ENCODE measurements around the gene CELF1.

The CELF1 gene

DNA sequence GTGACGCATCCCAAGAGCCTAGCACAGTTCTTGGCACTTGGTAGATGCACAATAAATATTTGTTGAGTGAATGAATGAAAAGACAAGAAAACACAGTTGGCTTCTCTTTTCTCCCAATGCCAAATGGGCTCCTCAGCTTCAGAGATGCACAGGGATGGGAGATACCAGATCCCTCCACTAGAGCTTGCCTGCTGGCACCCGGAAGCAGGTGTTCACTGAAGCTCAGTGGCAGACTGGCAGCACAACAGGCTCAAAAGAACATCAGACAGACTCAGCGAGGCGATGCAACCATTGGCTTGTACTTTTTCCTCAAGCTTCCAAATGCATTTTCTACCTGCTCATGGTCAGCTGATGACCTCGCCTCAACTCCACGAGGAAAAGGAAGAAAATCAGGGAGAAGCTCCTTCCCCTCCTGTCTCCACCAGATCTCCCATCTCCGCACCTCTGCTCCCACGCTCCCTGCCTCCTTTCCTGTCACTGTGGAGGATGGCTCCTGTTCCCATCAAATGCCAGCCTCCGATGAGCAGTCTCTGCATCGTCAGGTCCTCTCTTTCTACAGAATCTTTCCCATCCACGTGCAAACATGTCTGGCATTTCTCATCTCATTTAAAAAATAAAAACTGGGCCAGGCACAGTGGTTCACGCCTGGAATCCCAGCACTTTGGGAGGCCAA lies 109.8 kb downstream of the CELF1 start:
- DNase-seq: peak; percentile 66

DNA sequence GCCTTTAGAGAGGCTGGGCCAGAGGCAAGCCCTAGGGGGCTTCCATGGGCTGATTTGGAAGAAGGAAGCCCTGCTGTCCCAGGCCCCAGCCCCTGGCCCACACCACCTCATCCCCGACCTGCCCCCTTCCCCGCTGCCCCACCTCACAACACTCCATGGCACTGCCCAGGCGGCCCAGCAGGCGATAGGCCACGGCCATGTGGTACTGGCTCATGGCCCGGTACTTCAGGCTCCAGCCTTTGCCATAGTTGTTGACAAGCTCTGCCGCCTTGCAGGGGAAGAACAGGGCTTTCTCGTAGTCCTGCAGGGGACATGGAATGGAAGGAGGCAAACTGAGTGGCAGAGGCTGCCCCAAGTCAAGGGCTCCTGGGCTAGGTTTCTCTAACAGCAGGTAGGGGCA lies 110.4 kb downstream of the CELF1 start:
- no peak for DNase-seq

DNA sequence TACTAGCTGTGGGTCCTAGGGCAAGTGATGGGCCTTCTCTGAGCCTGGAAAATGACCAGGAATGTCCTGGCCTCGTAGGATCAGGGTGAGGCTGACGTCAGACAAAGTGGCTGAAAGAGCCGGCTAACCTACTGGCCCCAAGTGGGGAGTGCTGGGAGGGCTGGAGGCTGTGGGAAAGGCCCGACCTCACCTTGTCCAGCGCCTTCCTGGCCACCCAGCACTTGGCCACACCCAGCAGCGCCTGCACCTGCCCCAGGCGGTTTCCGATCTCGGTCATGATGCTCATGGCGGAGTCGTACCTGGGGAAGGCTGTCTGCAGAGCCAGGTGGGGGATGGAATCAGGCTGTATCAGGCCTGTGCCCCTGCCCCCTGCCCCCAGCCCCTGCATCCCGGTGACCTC lies 111.5 kb downstream of the CELF1 start:
- no peak for DNase-seq

DNA sequence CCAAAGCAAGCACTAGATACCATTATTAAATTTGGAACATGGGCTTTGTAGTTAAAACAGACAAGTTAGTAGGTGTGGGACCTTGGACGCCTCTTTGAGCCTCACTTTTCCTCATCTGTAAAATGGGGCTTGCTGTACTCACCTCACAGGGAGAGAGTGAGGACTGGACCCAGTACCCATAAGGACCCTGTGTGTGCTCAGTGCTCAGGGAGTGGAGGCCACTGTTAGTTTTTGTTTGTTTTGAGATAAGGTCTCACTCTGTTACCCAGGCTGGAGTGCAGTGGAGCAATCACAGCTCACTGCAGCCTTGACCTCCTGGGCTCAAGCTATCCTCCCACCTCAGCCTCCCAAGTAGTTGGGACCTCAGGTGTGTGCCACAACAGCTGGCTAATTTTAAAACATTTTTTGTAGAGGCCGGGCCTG lies 112.9 kb downstream of the CELF1 start:
- no peak for DNase-seq

DNA sequence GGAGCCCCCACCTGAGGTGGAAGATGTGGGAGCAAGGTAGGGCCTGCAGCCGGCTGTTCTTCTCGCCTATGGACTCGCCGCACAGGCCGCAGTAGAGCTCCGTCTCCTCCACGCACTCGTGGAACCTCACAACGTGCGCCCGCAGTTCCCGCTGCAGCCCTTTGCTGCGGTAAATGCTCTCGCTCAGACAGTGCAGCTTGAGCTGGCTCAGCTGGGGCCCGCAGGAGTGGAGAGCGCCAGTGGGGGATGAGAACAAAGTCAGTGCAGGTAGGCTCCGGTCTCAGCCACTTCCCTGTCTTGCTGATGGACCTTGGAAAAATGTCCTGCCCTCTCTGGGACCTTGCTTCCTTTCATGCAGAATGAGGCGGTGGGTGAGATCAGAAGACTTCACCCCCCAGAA lies 114.2 kb downstream of the CELF1 start:
- DNase-seq: no peak

DNA sequence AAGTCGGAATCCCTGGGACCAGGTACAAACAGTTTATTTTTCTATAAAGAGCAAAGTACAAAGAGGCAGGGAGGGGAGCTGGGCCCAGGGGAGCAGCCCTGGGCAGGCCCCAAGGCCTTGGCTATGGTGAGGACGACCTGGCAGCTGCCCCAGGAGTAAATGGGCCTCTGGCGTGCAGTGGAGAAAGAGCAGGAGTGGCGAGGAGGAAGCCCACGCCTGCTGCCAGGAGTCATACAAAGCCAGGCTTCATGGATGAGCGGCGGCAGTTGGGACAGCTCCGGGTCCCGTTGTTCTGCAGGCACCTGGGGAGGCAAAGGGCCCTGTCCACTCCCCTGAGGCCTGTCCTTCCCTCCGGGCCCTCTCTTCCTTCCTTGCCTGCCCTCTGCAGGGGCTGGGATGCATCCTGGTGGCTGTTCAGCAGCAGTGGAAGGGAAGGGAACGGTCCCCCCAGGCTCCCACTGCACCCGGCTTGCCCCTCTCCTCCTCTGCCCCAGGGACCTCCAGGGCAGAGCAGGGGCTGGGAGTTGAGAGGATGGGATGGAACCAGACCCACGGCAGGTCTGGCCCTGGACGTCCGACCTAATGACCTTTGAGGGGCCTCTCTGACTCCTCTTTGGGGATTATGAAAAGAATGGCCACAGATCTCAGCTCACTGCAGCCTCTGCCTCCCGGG lies 115.0 kb downstream of the CELF1 start:
- peak; percentile 78 for DNase-seq

DNA sequence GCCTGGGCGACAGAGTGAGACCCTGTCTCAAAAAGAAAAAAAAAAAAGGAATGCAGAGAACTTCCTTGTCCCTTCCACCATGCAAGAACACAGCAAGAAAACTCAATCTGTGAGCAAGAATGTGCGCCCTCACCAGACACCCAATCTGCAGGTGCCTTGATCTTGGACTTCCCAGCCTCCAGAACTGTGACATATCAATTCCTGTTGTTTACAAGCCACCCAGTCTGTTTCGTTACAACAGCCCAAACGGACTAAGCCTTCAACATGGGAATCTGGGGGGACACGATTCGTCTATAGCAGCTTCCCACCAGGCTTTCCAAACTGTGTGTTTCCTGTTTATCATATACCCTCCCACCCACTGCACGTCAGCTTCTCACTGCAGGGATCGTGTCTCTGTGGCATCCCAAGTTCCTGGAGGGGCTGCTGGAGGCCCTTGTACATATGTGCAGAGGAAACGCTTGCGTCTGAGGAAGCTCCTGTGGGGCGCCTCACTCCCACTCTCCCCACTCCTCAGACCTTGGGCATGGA lies 115.7 kb downstream of the CELF1 start:
- DNase-seq: no peak

DNA sequence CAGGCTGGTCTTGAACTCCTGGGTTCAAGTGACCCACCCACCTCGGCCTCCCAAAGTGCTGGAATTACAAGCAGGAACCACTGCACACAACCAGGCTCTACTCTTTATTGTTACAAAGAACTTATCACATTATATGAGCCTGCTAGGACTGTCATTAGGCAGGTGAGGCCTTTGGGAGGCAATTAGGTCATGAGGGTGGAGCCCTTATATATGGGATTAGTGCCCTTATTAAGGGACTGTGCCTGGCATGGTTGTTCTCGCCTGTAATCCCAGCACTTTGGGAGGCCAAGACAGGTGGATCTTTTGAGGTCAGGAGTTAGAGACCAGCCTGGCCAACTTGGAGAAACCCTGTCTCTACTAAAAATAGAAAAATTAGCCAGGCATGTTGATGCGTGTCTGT lies 116.2 kb downstream of the CELF1 start:
- no peak for DNase-seq

DNA sequence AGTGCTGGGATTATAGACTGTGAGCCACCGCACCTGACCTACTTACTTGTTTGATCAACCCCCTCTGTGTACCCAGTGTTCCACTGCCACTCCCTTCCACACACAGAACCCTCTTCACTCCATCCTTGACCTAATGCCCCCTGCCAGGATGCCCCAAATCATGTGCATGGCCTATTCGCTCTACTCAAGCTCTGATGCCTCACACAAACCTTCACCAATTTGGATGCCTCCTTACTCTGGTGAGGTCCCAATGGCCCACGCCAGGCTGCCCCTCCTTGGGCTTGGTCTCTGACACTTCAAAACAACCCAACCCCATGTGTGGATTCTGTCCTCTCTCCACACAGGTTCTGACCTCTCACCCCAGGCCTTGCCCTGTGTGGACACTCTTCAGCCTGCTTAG lies 117.2 kb downstream of the CELF1 start:
- no peak for DNase-seq

DNA sequence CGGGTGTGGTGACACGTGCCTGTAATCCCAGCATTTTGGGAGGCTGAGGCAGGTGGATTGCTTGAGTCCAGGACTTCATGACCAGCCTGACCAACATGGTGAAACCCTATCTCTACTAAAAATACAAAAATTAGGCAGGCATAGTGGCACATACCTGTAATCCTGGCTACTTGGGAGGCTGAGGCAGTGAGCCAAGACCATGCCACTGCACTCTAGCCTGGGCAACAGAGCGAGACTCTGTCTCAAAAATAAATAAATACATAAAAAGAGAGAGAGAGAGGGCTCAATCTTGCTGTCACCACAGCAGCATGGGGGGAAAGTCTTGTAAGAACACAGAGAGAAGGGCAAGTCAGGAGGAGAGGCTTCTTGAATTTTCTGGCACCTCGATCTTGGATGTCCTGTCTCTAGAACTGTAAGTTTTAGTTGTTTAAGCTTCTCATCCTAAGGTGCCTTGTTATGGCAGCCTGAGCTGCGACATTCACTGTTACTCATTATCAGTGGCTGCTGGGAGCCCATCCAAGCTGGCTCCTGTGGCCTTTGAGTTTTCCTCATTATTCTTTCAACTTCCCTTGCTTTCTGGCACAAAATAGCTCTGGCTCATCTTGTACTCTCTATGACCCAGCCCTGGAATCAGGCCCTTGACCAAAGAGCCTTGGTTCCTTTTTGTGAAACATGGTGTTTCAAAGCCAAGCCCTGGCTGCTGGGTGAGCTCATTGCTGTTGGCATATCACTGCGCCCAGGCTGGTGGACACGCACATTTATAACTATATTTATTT lies 118.7 kb downstream of the CELF1 start:
- no peak for DNase-seq

DNA sequence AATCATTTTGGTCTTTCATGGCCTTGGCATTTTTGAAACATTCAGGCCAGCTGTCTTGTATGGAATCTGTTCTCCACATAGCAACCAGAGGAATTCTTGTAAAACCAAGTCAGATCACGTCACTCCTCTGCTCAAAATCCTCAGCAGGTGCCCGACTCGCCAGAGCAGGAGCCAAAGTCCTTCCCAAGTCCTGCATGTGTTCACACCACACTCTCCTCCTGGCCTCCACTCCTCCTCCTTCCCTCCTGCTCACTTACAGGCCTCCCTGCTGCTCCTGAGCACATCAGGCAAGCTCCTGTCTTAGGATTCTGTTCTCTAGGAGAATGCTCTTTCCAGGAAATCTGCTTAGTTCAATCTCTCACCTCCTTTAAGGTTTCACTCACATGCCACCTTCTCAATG lies 119.8 kb downstream of the CELF1 start:
- no peak for DNase-seq

DNA sequence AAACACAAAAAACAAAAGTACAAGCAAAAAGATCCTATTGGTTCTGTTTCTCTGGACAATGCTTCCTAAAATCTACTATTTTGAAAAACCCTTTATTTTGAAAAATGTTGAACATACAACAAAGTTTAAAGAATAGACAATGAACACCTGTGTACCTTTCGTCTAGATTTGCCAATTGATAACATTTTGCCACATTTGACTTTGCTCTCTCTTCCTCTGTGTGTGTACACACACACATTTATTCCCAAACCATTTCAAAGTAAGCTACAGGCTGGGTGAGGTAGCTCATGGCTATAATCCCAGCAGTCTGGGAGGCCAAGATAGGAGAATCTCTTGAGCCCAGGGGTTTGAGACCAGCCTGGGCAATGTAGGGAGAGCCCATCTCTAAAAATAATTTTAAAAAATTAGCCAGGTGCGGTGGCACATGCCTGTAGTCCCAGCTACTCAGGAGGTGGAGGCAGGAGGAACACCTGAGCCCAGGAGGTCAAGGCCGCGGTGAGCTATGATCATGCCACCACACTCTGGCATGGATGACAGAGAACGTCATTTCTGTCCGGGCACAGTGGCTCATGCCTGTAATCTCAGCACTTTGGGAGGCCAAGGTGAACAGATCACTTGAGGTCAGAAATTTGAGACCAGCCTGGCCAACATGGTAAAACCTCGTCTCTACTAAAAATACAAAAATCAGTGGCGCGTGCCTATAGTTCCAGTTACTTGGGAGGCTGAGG lies 121.4 kb downstream of the CELF1 start:
- DNase-seq: no peak

DNA sequence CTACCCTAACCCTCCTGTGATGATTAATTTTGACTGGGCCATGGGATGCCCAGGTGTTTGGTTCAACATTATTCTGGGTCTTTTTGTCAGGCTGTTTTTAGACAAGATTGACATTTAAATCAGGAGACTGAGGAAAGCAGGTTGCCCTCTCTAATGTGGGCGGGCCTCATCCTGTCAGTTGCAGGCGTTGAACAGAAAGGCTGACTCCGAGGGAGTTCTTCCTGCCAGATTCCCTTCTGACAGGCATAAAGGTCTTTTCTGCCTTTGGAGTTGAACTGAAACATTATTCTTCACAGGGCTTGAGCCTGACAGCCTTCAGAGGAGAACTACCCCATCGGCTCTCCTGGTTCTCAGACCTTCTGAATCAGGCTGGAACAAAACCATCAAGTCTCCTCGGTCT lies 122.4 kb downstream of the CELF1 start:
- DNase-seq: no peak

DNA sequence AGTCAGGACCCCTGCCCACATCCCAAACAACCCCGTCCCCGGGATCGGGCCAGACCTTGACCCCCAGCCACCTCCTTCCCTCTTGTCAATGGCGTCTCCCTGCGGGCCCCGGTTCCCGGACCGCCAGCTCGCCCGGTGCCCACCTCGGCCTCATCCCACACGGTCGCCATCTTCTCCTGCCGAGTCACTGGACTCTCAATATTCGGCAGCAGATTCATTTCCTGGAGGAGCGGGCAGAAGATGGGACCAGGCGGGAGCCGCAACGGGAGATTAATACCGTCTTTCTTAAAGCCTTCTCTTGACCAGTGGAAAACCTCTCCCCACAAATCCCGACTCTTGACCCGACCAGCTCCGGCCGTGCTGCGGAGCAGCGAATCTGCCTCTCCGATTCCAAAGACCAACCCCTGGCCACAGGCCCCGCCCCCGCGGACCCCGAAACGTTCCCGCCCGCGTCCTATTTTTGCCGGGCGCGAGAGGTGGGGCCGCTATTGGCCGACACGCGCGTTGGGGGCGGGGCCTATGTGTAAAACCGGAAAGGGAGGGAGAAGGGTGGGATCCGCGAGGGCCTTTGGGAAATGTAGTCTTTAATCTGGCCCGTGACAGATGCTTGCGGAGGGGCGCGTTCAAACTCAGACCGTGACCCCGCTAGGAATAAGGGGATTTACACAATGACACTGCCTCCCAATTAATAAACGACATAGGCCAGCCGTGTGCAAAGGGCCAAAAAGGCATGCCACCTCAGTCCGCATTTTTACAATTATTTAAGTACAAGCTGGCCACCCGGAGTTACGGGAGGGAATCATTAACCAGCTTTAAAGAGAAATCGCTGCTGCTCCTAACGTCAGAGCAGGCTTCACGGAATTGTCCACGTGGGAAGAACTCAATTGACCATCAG lies 126.6 kb downstream of the CELF1 start, which contains the start of gene PSMC3:
Gene PSMC3 (minus strand): TSS at position 378 of the 895 bp plus-strand sequence. CDS start 160 bp downstream, at position 218.
- peak; percentile 99 for DNase-seq

DNA sequence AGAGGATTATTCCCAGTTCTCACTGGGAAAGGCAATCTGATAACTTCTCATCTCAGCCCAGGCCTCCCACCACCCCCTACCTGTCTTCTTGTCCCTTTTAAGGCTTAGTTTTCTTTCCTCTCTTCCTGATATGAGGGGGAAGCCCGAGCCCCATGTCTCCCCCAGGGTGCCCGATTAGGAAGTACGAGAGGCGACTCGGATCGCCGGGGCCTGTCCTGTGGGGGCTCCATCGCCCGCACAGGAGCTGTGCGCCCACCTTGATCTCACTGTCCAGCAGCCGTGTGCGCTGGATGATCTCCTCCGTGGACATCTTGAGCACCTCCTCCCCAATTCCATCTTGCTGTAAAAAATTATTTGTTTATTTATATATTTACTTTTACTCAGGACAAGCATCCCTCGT lies 127.3 kb downstream of the CELF1 start:
- no peak for DNase-seq

DNA sequence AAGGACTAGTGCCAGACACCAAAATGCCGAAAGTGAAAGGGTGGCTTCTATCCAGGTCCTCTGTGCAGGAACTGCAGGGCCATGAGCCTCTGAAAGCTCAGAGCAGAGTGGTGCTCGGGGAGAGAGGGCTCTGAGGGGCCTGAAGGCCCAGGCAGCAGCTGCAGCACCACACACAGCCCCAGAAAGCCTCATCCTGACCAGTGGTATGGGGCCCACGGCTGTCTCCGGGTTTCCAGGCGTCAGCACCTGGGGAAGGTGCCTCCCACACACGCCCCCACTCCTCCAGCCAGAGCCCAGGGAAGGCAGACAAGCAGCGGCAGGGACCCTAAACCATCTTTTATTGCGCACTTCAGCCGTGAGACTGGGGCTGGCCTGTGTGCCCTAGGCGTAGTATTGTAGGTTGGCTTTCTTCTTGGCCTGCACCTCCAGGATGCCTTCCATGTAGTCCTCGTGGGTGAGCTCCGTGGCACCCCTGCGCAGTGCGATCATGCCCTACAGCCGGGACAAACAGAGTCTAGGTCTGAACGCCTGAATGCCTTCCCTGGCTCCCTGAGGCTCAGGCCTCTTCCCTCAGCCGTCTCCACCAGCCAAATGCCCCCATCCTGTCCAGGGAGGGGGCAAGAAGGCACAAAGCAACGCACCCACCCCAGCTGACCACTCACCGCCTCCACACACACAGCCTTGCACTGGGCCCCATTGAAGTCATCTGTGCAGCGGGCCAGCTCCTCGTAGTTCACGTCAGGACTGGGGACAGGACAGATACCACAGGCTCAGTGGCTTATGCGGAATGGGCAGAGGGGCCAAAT lies 134.3 kb downstream of the CELF1 start:
- no peak for DNase-seq

DNA sequence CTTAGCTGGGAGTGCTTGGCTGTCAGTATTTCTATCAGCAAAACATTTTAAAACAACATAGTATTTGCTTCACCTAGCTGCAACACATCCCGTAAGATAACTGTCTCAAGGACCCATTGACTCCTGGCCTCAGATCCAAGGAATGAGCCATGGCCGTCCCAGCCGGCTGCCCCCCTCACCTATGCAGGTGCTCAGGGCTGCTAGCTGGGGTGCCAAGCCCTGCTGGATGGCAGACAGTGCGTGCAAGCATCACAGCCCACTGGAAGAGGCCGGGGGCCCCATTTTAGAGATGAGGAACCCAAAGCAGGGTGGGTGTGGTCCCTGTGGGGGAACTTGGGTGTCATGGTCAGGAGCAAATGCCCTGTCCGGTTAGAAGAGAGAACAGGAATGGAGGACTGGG lies 135.2 kb downstream of the CELF1 start:
- DNase-seq: no peak

DNA sequence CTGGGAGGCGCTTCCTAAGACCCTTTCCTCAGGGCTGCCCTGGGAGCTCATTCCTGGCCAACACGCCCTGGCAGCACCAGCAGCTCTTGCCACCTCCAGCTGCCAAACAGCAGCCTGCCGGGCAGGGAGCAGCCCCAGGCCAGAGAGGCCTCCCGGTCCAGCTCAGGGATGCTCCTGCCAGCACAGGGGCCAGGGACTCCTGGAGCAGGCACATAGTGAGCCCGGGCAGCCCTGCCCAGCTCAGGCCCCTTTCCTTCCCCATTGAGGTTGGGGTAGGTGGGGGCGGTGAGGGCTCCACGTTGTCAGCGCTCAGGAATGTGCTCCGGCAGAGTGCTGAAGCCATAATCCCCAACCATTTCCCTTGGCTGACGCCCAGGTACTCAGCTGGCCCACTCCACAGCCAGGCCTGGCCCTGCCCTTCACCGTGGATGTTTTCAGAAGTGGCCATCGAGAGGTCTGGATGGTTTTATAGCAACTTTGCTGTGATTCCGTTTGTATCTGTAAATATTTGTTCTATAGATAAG lies 136.9 kb downstream of the CELF1 start:
- DNase-seq: no peak

Measured in NCI-H69 (cell line).